ENCODE results near the gene PITPNC1. TPM values are rescaled to one million over a fixed set of nuclear protein-coding genes. Genes with fewer than 3 reads are reported as not detected.
A peak's percentile ranks its signal among the peaks of the same experiment; 100 is the strongest.

PITPNC1 gene
- total RNA-seq, 1 experiment from 2014 or later, result 37.5 TPM

GRCh38 chr17:67403065-67403464, 26.0 kb downstream of the PITPNC1 start:
- no peak overlapping the region for H2BK120ac ChIP-seq (ENCODE audit: low read depth, low read length, poor library complexity, severe bottlenecking)
- H3K4me3 Mint-ChIP-seq, result no peak overlapping the region
- H3K27me3 ChIP-seq (ENCODE audit: insufficient read depth, low read length), result no peaks in the 10 kb centered on the region
- peak overlapping the region in 1 of 3 experiments; percentile 3; a peak in 1 of 7 replicates for H3K27ac Mint-ChIP-seq
- H3K4me1 Mint-ChIP-seq, result peaks cover 23 to 28% of the 10 kb centered on the region in 2 experiments
- no peak for DNase-seq
- no peak overlapping the region for H3K23ac ChIP-seq (ENCODE audit: insufficient read length, low read depth, low read length)
- H2AK5ac ChIP-seq (ENCODE audit: insufficient read length, low read length), result no peak overlapping the region
- no peaks in the 10 kb centered on the region for H3K23me2 ChIP-seq (ENCODE audit: insufficient read length, low read depth, low read length, poor library complexity, severe bottlenecking)
- no peak overlapping the region for H3K4ac ChIP-seq (ENCODE audit: low read depth, low read length)
- H3K36me3 Mint-ChIP-seq (ENCODE audit: insufficient read depth in 1 of 3, low read depth in 3 of 3), result peaks cover 0 to 4% (median 0%) of the 10 kb centered on the region in 3 experiments; a peak in 6 of 7 replicates
- no peak overlapping the region for H4K5ac ChIP-seq (ENCODE audit: insufficient read length, low read depth, low read length)
- no peak overlapping the region for H2BK5ac ChIP-seq (ENCODE audit: insufficient read length, low read length)
- no peak overlapping the region for H3K14ac ChIP-seq (ENCODE audit: insufficient read depth, low read length)
- TF ChIP-seq CTCF (conservative IDR thresholded peaks at IDR 0.05), result no peak
- no peaks in the 10 kb centered on the region for H4K20me1 ChIP-seq (ENCODE audit: control insufficient read depth, insufficient read depth, insufficient read length)
- H3K4me2 ChIP-seq (ENCODE audit: insufficient read depth, insufficient read length, low read length), result no peak overlapping the region
- no peak overlapping the region for H3K27ac ChIP-seq (ENCODE audit: insufficient read length, low read depth, low read length)
- H3T11ph ChIP-seq (ENCODE audit: low read length), result no peak overlapping the region
- H4K8ac ChIP-seq (replicated peaks; ENCODE audit: insufficient read length, low read depth, low read length), result no peak overlapping the region
- no peak overlapping the region for H2BK15ac ChIP-seq (ENCODE audit: low read depth, low read length)
- H3K9ac ChIP-seq (ENCODE audit: extremely low read depth, insufficient read length, low read length), result no peak overlapping the region
- no peak overlapping the region for H2BK20ac ChIP-seq (ENCODE audit: low read depth, low read length, poor library complexity, severe bottlenecking)
- H4K91ac ChIP-seq (ENCODE audit: insufficient read length, low read depth, low read length), result no peak overlapping the region
- WGBS (ENCODE audit: extremely low coverage, insufficient read length, low lambda C conversion rate), result no CpG with 5 or more reads among the region's 2 CpGs
- H3K79me1 ChIP-seq (ENCODE audit: insufficient read depth, low read depth, low read length, poor library complexity, severe bottlenecking), result peaks cover 5% of the 10 kb centered on the region
- no peak overlapping the region for H2AFZ ChIP-seq (ENCODE audit: low read length)
- H3K4me1 ChIP-seq (ENCODE audit: insufficient read depth, low read length), result peaks cover 5% of the 10 kb centered on the region; the same call in 1 of the 2 replicates
- H3K79me2 ChIP-seq (ENCODE audit: insufficient read depth, low read length), result peaks cover 13% of the 10 kb centered on the region; the same call in 1 of the 2 replicates
- H3K9me3 ChIP-seq (ENCODE audit: control insufficient read depth, low read depth, low read length), result no peaks in the 10 kb centered on the region
- H3K27me3 Mint-ChIP-seq (ENCODE audit: low read depth), result no peaks in the 10 kb centered on the region
- H3K18ac ChIP-seq (ENCODE audit: insufficient read length, low read depth, low read length), result no peak overlapping the region
- no peaks in the 10 kb centered on the region for H3K9me3 Mint-ChIP-seq
- H3K56ac ChIP-seq (ENCODE audit: insufficient read length, low read depth, low read length), result no peak overlapping the region
- peak overlapping the region; percentile 35 for H2BK12ac ChIP-seq (ENCODE audit: insufficient read length, low read depth, low read length)

Data from H9 (cell line).